Stimulated activated CD8-positive, alpha-beta memory T cell treated with anti-CD3 and anti-CD28 coated beads, Interleukin-15, amount 100 ng/mL, for 4 hours (primary cell): Measurements from ENCODE around the gene MINDY4B.

Experiments used
- DNase-seq, 2 donors: peaks; one replicate each; pipeline ENCODE4 v3.0.0-alpha.2; 2020; ENCODE audit warnings: low read depth in 2 of 2

Gene MINDY4B

GRCh38 chr3:150844484-150844883 is 60.8 kb downstream of the MINDY4B start:
- DNase-seq, result no peak

GRCh38 chr3:150843241-150843640 is 62.0 kb downstream of the MINDY4B start:
- DNase-seq, result no peak

GRCh38 chr3:150840802-150841515 is 64.3 kb downstream of the MINDY4B start:
- no peak for DNase-seq

GRCh38 chr3:150830745-150831144 is 74.5 kb downstream of the MINDY4B start:
- DNase-seq, result no peak

GRCh38 chr3:150830094-150830681 is 75.1 kb downstream of the MINDY4B start:
- no peak for DNase-seq

GRCh38 chr3:150829408-150829807 is 75.8 kb downstream of the MINDY4B start:
- DNase-seq, result no peak

- no peak for DNase-seq
Observed at GRCh38 chr3:150828997-150829396, 76.2 kb downstream of the MINDY4B start.

GRCh38 chr3:150828261-150828660 is 77.0 kb downstream of the MINDY4B start:
- DNase-seq, result no peak

GRCh38 chr3:150826466-150827282 is 78.6 kb downstream of the MINDY4B start:
- no peak for DNase-seq

- DNase-seq, result no peak
Observed at GRCh38 chr3:150825916-150826377, 79.3 kb downstream of the MINDY4B start.

GRCh38 chr3:150825192-150825915 is 79.9 kb downstream of the MINDY4B start:
- DNase-seq, result no peak

- DNase-seq, result no peak
Observed at GRCh38 chr3:150823277-150823676, 82.0 kb downstream of the MINDY4B start.

- DNase-seq, result no peak
Observed at GRCh38 chr3:150822636-150823035, 82.6 kb downstream of the MINDY4B start.
